ENCODE measurements around the gene USH1C.

USH1C gene

DNA sequence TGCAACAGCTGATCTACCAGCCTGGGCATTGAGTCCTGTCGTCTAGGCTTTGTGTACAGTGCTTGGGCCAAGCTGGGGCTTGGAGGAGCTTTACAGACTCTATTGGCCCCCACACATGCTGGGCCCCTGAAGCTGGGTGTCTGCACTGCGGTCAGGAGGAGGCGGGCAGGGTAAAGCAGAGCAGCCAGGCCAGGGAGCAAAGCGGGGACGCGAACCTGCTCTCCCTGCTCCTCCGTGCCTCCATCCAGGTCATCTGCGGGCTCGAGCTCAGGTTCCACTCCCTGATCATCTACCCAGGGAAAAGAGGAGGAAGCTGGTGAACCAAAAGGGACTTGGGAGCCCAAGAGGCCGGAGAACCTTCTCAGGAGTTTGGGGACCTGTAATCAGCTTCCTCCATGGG is 27.0 kb downstream of the USH1C start:
- DNase-seq (ENCODE audit: low read depth): no peak
- TF ChIP-seq, protein P1, sequence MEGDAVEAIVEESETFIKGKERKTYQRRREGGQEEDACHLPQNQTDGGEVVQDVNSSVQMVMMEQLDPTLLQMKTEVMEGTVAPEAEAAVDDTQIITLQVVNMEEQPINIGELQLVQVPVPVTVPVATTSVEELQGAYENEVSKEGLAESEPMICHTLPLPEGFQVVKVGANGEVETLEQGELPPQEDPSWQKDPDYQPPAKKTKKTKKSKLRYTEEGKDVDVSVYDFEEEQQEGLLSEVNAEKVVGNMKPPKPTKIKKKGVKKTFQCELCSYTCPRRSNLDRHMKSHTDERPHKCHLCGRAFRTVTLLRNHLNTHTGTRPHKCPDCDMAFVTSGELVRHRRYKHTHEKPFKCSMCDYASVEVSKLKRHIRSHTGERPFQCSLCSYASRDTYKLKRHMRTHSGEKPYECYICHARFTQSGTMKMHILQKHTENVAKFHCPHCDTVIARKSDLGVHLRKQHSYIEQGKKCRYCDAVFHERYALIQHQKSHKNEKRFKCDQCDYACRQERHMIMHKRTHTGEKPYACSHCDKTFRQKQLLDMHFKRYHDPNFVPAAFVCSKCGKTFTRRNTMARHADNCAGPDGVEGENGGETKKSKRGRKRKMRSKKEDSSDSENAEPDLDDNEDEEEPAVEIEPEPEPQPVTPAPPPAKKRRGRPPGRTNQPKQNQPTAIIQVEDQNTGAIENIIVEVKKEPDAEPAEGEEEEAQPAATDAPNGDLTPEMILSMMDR (IDR thresholded peaks at IDR 0.05; ENCODE audit: control insufficient read depth, insufficient read depth, low read depth, low read length, missing control alignments): no peak
- H3K4me3 ChIP-seq (ENCODE audit: control insufficient read depth, low read depth, low read length): no peak overlapping the region

DNA sequence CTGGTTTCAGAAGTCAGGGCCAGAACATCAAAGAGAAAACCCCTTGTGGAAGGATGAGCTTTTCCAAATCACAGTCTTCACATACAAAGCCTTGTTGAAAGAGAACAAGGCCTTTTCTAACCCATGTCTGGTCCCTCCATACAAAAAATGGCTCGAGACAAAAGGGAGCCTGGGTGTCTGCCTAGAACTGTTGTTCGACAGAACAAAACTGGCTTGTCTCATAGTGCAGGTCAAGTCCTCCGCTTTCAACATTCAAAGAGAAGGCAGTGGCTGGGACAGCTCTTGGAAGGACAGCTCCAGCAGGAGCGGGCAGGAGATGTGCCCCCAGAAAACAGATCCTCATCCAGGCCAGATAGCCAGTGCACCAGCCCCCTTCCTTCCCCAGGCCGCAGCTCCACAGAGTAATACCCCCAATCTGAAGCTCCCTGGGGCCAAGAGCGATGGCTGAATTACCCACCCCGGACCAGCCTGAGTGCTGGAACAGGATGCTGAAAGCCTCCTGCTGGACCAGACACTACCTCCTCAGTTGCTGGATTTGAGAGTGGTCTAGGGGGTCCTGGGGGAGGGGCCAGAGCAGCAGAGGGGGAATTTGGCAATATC is 27.6 kb downstream of the USH1C start:
- no peak overlapping the region for H3K4me3 ChIP-seq (ENCODE audit: control insufficient read depth, low read depth, low read length)
- TF ChIP-seq, protein P1 (IDR thresholded peaks at IDR 0.05; ENCODE audit: control insufficient read depth, insufficient read depth, low read depth, low read length, missing control alignments): no peak
- DNase-seq (ENCODE audit: low read depth): no peak

DNA sequence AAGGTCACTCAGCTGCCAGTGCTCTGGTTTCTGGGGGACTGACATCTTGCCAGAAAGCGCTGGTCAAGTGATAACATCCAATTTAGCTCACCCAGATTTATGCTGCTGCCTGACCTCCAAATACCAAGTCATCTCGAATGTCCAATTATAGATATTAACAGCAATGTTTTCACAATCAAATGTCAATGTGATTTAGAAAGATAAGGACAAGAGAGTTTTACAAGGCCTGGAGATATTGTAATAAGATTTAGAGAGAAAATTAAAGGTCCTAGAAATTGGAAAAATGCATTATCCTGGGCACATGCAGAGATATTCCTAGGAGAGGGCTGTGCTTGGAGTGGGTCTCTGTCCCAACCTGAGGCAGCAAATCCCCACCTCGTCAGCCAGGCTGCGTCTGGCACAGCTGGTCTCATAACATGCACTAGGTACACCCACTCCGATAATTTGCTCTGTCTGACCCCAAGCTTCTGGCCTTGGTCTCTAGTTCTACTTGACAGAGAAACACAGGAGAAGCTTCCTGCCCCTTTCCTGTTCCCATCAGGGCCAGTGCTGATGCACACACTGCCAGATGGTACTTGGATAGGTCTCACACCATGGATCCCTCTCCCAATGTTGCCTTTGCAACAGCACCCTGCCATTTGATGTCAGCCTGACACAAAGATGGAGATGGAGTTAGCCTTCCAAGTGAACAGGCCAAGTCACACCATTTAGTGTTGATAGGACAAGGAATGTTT is 28.6 kb downstream of the USH1C start:
- TF ChIP-seq, protein P1 (IDR thresholded peaks at IDR 0.05; ENCODE audit: control insufficient read depth, insufficient read depth, low read depth, low read length, missing control alignments): no peak
- DNase-seq (ENCODE audit: low read depth): no peak
- H3K4me3 ChIP-seq (ENCODE audit: control insufficient read depth, low read depth, low read length): no peak overlapping the region

DNA sequence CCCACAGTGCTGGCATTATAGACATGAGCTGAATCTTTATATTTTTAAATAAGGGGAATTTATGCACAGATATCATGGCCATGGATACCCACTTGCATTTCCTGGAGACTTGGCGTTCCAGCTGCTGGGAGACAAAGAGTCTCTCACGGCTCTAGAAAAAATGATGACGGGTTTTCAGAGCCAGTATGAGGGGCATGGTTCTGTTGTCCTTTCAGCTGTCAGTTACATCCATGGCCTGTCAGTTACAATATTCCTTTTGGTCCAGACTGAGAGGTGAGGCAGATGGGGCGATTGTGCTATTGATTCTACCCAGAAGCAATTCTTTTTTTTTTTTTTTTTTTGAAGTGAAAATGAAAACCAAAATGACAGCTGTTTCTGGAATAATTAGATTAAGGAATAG is 29.7 kb downstream of the USH1C start:
- no peak for DNase-seq (ENCODE audit: low read depth)
- TF ChIP-seq, protein P1 (IDR thresholded peaks at IDR 0.05; ENCODE audit: control insufficient read depth, insufficient read depth, low read depth, low read length, missing control alignments): no peak
- no peak overlapping the region for H3K4me3 ChIP-seq (ENCODE audit: control insufficient read depth, low read depth, low read length)

DNA sequence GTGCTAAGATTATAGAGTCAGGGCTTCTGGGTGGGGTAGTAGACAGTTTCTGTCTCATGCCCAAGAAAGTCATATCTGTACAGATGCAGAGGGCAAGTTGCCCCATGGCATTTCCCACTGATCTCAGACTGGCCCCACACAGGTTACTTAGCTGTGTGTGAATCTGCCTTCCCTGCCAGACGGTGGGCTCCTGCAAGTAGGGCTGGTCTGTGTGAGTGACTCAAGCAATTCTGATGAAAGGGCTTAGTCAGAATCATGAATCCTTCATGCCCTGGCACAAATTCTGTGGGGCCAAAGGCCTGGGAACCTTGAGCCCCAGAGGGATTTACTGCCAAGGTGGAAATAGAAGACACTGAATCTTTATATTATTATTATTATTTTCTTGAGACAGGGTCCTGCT is 30.4 kb downstream of the USH1C start:
- H3K4me3 ChIP-seq (ENCODE audit: control insufficient read depth, low read depth, low read length): no peak overlapping the region
- TF ChIP-seq, protein P1 (IDR thresholded peaks at IDR 0.05; ENCODE audit: control insufficient read depth, insufficient read depth, low read depth, low read length, missing control alignments): no peak
- DNase-seq (ENCODE audit: low read depth): no peak

DNA sequence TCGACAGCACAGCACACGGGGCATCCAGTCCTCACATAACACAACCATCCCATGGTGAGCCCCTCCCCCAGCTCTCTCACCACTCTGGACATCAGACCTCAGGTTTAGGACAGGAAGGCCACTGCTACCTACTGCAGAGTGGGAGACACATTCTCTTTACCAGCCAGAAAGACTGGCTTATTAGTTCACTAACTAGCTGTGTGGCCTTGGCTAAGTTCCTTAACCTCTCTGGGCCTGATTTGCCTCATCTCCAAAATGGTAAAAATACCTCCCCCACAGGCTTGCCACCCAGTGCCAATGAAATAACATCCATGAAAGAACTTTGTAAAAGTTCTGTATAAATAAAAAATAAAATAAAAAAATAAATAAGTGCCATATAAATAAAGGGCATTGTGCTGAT is 32.1 kb downstream of the USH1C start:
- DNase-seq (ENCODE audit: low read depth): no peak
- H3K4me3 ChIP-seq (ENCODE audit: control insufficient read depth, low read depth, low read length): no peak overlapping the region
- TF ChIP-seq, protein P1 (IDR thresholded peaks at IDR 0.05; ENCODE audit: control insufficient read depth, insufficient read depth, low read depth, low read length, missing control alignments): no peak
